GM20431 (cell line): ENCODE measurements around the gene C3.
"Not testable (repeated sequence)": the region's sequence is repeated elsewhere in the genome, so short reads cannot be mapped to it uniquely, and the experiment has no call there.

ENCODE experiments used
- in situ Hi-C: fragments of 300-500 bp; cut with MseI, MboI; formaldehyde crosslinking; loops from one replicate; pipeline ENCODE4 v1.15.0; 2020; ENCODE audit warnings: low sequenced_read_pairs; ENCODE audit not compliant: unreplicated experiment

C3 gene

DNA sequence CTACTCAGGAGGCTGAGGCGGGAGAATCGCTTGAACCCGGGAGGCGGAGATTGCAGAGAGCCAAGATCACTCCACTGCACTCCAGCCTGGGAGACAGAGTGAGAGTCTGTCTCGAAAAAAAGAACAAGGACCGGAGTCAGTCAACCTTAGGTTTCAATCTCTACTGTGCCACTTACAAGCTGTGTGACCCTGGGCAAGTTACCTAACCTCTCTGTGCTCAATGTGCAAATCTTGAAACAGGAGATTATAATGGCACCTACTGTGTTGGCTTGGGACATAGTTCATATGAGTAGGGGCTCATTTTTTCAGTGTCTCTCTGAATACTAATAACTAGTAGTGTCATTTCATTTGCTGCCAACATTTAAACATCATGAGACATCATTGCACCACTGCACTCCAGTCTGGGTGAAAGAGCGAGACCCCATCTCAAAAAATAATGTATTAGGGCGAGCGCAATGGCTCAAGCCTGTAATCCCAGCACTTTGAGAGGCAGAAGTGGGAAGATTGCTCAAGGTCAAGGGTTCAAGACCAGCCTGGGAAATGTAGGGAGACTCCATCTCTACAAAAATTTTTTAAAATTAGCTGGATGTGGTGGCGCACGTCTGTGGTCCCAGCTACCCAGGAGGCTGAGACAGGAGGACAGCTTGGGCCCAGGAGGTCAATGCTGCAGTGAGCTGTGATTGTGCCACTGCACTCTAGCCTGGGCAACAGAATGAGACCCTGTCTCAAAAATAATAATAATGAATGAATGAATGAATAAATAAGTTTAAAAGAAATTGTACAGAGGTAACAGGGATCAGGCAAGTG is 5.5 kb downstream of the C3 start:
- in situ Hi-C loops = no loop called here

DNA sequence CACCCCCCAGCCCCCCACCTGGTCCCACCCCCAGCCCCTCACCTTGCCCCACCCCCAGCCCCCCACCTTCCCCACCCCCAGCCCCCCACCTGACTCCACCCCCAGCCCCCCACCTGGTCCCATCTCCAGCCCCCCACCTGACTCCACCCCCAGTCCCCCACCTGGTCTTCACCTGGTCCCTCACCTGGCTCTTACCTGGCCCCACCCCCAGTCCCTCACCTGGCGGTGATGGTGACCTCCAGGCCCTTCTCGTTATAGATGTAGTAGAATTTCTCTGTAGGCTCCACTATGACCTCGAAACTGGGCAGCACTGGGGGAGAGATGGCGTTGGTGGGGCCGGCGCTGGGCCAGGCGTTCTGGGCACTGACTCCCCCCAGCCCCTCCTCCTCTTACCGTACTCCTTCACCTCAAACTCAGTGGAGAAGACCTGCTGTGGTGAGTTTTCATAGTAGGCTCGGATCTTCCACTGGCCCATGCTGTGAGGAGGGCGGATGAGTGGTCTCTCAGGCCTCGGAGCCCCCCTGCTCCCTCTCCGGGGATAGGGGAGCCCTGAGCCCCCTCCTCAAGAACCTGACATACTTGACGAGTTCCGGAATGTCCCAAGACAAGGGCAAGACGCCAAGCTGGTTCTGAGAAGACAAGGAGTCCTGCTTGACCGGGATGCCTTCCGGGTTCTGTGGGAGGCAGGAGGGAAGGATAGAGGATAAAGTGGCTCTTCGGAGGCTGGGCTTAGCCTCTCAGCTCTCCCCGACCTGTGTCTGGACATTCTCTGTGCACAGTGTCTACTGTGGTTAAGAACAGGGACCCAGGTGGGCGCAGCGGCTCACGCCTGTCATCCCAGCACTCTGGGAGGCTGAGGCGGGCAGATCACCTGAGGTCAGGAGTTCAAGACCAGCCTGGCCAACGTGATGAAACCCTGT is 6.4 kb downstream of the C3 start:
- in situ Hi-C loops = no loop called here

DNA sequence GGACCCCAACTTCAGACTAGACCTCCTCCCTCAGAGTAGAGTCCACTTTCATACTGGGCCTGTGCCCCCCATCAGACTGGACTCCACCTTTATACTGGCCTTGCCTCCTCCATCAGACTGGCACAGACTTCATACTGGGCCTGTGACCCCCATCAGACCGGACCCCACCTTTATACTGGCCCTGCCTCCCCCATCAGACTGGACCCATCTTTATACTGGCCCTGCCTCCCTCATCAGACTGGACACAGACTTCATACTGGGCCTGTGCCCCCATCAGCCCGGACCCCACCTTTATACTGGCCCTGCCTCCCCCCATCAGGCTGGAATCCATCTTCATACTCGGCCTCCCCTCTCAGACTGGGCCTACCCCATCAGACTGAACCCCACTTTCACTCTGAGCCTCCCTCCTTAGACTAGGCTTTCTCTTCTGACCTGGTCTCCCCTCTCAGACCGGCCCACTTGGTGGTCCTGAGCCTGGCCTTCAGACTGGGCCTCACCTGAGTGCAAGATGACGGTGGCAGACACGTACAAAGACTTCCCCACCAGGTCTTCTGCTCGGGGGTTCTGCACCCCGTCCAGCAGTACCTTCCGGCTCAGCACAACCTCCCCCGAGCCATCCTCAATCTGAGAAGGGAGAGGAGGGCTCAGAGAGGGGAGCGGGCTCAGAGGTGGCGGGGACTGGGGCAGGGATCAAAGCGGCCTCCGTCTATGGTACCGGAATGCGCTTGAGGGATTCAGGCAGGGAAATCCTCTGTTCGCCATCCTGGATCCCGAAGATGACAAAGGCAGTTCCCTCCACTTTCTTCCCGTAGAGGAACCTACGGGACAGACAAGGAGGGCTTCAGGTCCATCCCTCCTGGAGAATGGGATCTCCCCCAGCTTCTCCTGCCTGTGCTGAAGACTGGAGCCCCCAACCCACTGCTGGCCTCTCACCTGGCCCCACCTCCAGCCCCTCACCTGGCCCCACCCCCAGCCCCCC is 7.5 kb downstream of the C3 start:
- in situ Hi-C loops = no loop called here

DNA sequence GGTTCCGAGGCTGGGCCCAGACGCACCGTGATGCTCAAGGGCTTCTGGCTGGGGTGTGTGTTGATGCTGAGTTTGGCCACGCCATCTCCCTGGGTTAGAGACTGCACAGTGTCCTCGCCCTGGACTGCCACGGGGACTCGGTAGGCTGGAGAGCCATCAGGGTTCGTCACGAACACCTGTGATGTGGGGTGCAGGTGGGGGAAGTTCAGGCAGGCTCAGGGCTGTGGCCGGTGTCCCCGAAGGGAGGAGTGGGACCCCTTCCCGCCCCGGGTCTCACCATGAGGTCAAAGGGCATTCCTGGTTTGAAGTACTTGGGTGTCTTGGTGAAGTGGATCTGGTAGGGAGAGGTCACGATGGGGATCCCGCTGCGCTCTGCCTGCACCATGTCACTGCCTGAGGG is 8.2 kb downstream of the C3 start:
- in situ Hi-C loops = no loop called here

DNA sequence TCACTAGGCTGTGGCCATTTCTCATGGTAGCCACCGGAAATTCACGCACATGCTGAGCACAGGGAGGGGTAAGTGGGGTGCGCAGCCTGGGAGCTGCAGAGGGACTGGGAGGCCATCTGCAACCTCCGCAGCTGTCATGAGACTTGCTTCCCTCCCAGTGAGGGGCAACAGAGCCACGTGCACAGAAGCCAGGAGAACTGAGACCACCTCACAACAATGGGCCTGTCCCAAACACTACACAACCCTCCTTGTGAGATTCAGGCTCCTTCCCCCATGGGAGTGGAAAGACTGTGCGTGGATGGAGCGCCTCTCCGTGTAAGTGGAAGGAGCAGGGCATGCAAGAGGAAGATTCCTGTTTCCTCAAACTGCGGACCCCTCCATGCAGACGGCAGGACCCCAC is 8.8 kb downstream of the C3 start:
- in situ Hi-C loops = no loop called here

DNA sequence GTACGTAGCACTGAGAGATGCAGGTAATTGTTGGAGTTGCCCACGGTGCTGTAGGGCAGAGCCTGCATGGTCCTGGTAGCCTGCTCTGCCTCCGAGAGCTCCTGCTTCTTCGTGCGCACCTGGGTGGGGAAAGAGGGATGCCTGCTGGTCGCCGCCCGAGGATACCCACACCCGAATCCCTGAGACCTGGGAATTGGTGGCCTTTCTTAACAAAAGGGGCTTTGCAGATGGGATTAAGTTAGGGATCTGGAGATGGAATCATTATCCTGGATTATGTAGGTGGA is 9.4 kb downstream of the C3 start:
- in situ Hi-C loops = no loop called here

DNA sequence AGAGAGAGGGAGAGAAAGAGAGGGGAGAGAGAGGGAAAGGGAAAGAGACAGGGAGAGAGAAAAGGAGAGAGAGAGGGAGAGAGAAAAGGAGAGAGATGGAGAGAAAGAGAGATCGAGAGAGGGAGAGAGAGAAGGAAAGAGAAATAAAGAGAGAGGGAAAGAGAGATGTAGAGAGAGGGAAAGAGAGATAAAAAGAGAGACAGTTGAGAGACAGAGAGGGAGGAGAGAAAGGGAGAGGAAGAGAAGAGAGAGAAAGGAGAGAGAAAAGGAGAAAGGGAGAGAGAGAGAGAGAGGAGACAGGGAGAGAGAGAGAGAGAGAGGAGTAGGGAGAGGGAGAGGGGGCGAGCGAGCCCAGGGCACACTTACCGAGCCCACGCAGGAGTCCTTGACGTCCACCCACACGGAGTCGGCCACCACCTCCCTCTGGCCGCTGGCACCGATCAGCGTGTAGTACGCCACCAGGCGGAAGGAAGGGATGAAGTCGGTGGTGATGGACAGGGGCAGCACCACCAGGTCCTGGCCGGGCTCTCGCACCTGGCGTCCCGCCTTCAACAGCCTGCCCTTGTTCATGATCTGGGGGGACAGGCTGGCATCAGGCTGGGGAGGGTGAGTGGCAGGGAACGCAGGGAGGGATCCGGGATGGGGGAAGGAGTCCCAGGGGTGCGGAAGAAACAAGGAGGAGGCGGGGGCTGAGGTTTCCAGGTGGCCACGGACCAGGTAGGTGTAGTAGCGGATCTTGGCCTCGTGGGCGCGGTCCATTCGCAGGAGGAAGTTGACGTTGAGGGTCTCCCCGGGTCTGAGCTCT is 10.0 kb downstream of the C3 start:
- in situ Hi-C loops = no loop called here

DNA sequence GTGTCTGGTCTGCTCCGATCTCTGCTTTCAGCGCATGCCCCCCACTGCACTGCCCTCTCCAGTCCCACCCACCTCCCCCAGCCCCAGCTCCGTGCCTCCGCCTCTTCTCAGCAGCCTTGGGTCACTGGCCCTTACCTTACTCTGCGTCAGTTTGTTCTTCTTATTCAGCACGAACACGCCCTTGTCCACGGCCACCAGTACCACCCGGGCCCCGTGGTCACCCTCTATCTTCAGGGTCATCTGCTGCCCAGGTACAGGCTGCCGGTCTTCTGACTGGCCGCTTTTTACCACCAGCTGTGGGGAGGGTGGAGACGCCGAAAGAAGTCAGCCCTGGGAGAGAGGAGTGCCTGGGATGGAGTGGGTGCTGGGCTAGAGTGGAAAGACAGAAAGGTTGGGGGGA is 10.9 kb downstream of the C3 start:
- in situ Hi-C loops = no loop called here

DNA sequence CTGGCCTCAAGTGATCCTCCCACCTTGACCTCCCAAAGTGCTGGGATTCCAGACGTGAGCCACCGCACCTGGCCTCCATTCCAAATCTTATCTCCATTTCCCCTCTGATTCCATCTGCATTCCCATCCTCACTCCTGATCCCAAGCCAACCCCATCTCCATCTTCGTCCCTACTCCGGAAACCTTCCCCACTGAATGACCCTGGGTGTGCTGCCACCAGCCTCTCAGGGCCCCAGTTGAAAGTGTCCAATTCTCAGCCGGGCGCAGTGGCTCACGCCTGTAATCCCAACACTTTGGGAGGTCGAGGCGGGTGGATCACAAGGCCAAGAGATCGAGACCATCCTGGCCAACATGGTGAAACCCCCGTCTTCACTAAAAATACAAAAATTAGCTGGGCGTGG is 11.5 kb downstream of the C3 start:
- in situ Hi-C loops = not testable (repeated sequence)

DNA sequence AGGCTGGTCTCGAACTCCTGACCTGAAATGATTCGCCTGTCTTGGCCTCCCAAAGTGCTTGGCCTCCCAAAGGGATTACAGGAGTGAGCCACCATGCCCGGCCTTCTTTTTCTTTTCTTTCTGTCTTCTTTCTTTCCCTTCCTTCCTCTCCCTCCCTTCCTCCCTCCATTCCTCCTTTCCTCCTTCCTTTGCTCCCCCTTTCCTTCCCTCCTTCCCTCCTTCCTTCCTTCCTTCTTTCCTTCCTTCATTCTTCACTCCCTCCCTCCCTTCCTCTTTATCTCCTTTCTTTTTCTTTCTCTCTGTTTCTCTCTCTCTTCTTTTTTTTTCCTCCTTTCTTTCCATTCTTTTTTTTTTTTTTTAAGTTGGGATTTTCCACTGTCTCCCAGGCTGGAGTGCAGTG is 12.1 kb downstream of the C3 start:
- in situ Hi-C loops = no loop called here

DNA sequence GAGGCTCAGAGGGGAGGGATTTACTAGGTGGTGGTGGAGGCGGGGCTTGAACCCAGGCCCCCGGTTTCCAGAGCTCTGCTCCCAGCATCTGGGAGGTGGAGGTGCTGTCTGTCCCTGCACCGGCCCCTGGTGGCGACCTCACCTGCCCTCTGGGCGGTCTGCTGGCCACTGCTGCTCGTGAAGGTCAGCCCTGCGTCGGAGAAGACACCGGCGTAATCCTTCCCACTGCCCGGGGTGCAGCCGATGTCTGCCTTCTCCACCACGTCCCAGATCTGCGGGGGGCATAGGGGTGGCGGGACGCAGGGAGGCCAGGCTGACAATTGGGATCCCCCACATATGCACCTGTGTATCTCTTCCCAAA is 12.8 kb downstream of the C3 start:
- in situ Hi-C loops = no loop called here

DNA sequence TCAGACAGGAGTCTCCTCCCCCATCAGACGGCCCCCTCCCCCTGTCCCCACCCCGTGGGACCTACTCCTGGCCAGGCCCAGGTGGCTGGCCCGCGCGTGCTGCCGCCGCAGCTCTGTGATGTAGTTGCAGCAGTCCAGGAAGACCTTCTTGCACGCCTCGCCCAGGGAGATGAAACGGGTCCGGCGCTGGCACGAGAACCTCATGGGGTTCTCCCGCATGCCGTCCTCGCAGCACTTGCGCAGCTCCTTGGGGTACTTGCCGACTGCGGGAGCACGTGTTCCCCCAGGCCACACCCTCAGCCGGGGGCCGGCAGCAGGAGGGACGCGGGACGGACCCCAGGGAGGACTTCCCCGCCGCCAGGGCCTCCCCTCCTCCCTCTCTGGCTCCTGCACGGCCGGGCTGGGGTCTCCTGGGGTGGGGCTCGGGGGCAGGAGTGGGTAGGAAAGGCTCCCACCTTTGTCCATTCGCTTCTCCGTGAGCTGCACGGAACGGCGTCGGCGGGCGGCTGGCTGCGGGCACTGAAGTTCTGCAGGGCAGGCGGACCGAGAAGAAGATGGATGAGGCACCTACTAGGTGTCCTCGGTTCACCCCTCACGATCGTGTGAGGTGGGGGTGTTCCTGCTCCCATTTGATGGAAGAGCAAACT is 13.3 kb downstream of the C3 start:
- in situ Hi-C loops = no loop called here

DNA sequence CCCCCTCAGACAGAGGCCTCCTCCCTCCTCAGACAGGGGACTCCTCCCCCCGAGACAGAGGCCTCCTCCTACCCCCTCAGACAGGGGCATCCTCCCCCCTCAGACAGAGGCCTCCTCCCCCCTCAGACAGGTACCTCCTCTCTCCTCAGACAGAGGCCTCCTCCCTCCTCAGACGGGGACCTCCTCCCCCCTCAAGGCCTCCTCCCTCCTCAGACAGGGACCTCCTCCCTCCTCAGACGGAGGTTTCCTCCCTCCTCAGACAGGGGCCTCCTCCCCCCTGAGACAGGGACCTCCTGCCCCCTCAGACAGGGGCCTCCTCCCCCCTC is 13.9 kb downstream of the C3 start:
- in situ Hi-C loops = no loop called here

DNA sequence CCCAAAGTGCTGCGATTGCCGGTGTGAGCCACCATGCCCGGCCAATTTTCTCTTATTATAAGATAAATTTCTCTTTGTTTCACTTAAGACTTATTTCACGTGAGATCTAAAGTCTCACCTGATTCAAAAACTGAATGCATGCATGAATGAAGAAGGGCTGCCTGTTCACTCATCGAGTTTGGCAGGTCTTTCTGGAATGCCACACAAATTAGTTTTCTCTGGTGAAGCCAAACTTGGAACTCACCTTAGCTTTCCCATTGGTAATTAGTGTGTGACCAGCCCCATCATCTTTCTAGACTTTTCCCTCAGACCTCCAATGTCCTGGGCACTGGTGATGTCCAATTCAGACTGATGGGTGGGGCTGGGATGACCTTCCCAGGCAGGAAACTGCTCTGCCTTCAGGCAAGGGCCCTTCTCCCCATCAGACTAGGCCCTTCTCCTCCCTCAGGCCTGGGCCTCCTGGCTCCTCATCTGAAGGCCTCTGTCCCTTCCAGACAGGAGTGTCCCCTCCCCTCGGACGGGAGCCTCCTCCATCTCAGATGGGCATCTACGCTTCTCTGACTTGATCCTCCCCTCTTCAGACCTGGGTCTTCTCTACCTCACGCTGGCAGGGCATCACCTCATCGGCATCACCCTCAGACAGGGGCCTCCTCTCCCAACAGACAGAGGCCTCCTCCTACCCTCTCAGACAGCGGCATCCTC is 14.4 kb downstream of the C3 start:
- in situ Hi-C loops = no loop called here

DNA sequence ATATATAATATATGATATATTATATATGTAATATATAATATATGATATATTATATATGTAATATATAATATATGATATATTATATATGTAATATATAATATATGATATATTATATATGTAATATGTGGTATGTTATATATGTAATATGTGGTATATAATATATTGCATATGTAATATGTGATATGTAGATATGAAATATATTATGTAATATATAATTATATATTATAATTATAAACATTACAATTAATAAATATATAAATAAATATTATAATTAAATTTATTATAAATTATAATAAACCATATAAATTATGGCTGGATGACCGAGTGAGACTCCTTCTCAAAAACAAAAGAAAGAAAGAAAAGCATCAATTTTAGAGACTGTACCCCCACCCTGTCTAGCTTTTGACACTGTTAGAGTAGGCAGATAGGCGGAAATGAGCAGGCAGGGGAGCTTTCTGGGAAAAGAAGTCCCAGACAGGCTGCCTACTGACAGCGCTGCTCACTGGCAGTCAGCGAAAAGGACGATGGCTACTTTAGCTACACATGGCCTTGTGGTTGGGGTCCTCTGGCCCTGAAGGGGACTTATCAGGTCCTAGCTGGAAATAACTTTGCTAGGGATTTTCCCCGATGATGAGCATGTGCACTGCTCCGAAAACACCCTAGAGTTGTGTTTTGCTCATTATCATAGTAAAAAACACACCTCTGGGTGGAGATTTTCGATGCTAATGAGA is 19.7 kb downstream of the C3 start:
- in situ Hi-C loops = no loop called here

DNA sequence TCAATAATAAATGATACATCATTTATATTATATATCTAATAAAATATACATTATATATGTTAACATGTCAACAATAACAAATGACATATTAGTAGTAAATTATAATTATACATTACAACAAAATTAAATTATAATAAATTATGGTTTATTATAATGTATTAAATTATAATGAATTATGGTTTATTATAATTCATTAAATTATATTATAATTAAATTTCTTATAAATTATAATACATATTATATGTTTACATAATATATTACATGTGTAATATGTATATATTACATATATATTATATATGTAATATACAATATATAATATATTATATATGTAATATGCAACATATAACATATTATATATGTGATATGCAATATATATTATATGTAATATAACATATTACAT is 20.5 kb downstream of the C3 start:
- in situ Hi-C loops = no loop called here

DNA sequence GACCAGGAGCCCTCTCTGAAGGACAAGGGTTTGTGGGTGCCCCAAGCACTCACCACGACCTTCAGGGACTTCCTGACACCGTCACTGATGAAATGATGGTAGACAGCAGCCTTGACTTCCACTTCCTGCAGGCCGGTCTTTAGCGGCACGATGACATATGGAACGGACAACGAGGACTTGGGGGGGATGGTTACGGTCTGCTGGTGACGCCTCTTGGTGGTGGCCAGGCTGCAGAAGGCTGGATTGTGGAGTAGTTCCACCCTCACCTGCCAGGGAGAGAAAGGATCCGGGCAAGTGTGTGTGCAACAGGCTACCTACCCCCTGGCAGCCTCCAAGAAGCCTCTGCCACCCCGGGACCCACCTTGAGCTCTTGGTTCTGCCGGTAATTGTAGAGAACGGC is 23.2 kb downstream of the C3 start:
- in situ Hi-C loops = no loop called here

DNA sequence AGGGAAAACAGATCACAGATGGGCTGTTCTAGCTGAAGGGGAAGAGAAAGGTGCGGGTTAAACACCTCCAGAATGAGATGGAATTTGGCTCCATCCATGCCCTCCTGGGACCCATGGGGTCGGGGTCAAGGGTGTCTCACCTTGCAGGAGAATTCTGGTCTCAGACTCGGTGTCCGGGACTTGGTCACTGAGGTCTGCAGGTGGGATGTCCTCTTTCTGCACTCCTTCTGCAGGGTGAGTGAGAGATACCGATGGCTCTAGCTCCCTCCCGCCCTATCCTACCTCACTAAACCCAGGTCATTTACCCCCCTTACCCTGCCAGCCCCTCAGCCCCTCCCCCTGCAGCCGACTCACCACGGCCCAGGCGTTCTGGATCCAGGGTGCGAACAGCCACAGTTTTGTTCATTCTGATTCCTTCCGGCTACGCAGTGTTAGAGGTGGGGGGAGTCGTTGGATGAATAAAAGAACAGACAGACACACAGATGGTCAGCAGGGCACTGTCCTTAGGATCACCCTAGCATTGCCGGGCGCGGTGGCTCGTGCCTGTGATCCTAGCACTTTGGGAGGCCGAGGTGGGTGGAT is 24.1 kb downstream of the C3 start:
- in situ Hi-C loops = no loop called here
